Endothelial cell of umbilical vein (primary cell): ENCODE results near the gene RHOA. TPM values are rescaled to one million over a fixed set of nuclear protein-coding genes. Genes with fewer than 3 reads are reported as not detected.

Source experiments
- BruUV-seq: library from RNA; stranded (reverse); fragments of 400-500 nt; replicated peaks from 2 replicates; lab custom pipeline; 2021; lab: Mats Ljungman, UMichigan
- CTCF ChIA-PET: fragments of 300-600, 350-600 bp; sonication (Branson Sonifier 250); formaldehyde crosslinking; loops from one replicate; lab custom pipeline; 2021; ENCODE audit warnings: antibody characterized with exemption, inconsistent platforms; lab: Charles Lee
- POLR2A ChIA-PET: fragments of 300-600, 350-600 bp; sonication (Branson Sonifier 250); formaldehyde crosslinking; loops from one replicate; lab custom pipeline; 2021; ENCODE audit warnings: antibody characterized with exemption, inconsistent platforms; lab: Charles Lee
- DNase-seq: peaks from one replicate; pipeline ENCODE4 v3.0.0-alpha.2; 2011; ENCODE audit warnings: low read depth, low spot score
- FAIRE-seq: peaks from 2 replicates; lab custom pipeline; 2011; peaks lifted over from hg19 to GRCh38; lab: Jason Lieb, UNC
- H2AFZ ChIP-seq: 2 replicates; pipeline ENCODE4 v1.6.0; 2012; ENCODE audit warnings: low read depth, low read length, control low read depth, inconsistent platforms
- H3K27ac ChIP-seq: 2 replicates; pipeline ENCODE4 v1.5.1; 2011; ENCODE audit warnings: low read depth, mild to moderate bottlenecking, control low read depth, low read length, moderate library complexity; ENCODE audit not compliant: insufficient read depth
- H3K27me3 ChIP-seq, 2 experiments: 2 replicates each; pipeline versions ENCODE4 v1.6.0 to v1.6.1; 2011; ENCODE audit warnings: low read length in 2 of 2, mixed read lengths in 1 of 2; ENCODE audit not compliant: control insufficient read depth in 2 of 2, insufficient read depth in 2 of 2
- H3K36me3 ChIP-seq, 2 experiments: 2 replicates in 1 of 2; 3 replicates in 1 of 2; pipeline ENCODE4 v1.5.1; 2011; ENCODE audit warnings: low read length in 2 of 2, mild to moderate bottlenecking in 1 of 2, moderate library complexity in 1 of 2; ENCODE audit not compliant: control insufficient read depth in 2 of 2, insufficient read depth in 2 of 2; ENCODE audit errors: extremely low read depth in 1 of 2
- H3K4me1 ChIP-seq: 3 replicates; pipeline ENCODE4 v1.5.1; 2011; ENCODE audit warnings: mild to moderate bottlenecking, low read length; ENCODE audit not compliant: control insufficient read depth, insufficient read depth; ENCODE audit errors: extremely low read depth
- H3K4me2 ChIP-seq: 2 replicates; pipeline ENCODE4 v1.6.1; 2011; ENCODE audit warnings: low read length, control low read depth, mixed read lengths; ENCODE audit not compliant: insufficient read depth
- H3K4me3 ChIP-seq, 3 experiments: fragments of 200-600 bp in 1 of 3; sonication (generic), shearing (Covaris generic) in 1 of 3; replicated peaks in 1 of 3; 2 replicates each; pipeline ENCODE4 v1.5.1; 2011 to 2016; ENCODE audit warnings: control low read depth in 3 of 3, low read length in 3 of 3, mild to moderate bottlenecking in 2 of 3, inconsistent platforms in 1 of 3, low read depth in 1 of 3, moderate library complexity in 1 of 3; ENCODE audit not compliant: insufficient read depth in 1 of 3
- H3K79me2 ChIP-seq: 2 replicates; pipeline ENCODE4 v1.6.0; 2012; ENCODE audit warnings: low read length, inconsistent platforms; ENCODE audit not compliant: control insufficient read depth, insufficient read depth
- H3K9ac ChIP-seq: replicated peaks from 2 replicates; pipeline ENCODE3; 2011; ENCODE audit warnings: low read length, control low read depth; ENCODE audit not compliant: insufficient read depth; ENCODE audit errors: extremely low read depth
- H3K9me1 ChIP-seq: replicated peaks from 3 replicates; pipeline ENCODE4 v1.6.0; 2011; ENCODE audit warnings: mild to moderate bottlenecking, low read length; ENCODE audit not compliant: control insufficient read depth, insufficient read depth; ENCODE audit errors: extremely low read depth
- H3K9me3 ChIP-seq: replicated peaks from 2 replicates; pipeline ENCODE4 v1.5.1; 2012; ENCODE audit warnings: low read length, inconsistent platforms; ENCODE audit not compliant: control insufficient read depth, insufficient read depth
- H4K20me1 ChIP-seq: replicated peaks from 2 replicates; pipeline ENCODE3; 2011; ENCODE audit warnings: mild to moderate bottlenecking, low read length; ENCODE audit not compliant: control insufficient read depth, insufficient read depth; ENCODE audit errors: extremely low read depth
- CTCF ChIP-seq, 2 donors: IDR thresholded peaks; 1 replicate in 1 of 2; 2 replicates in 1 of 2; pipeline ENCODE4 v1.5.1; 2011; ENCODE audit warnings: low read length in 2 of 2, mild to moderate bottlenecking in 2 of 2, moderate library complexity in 2 of 2, control low read depth in 1 of 2, inconsistent platforms in 1 of 2, low read depth in 1 of 2; ENCODE audit not compliant: insufficient read depth in 1 of 2; ENCODE audit errors: extremely low read depth in 1 of 2
- EZH2 ChIP-seq: IDR thresholded peaks from 2 replicates; pipeline ENCODE4 v1.6.1; 2012; ENCODE audit warnings: borderline replicate concordance, low read depth, mild to moderate bottlenecking, moderate library complexity, low read length, inconsistent platforms; ENCODE audit not compliant: severe bottlenecking
- FOS ChIP-seq: IDR thresholded peaks from 2 replicates; pipeline ENCODE4 v1.6.1; 2011; ENCODE audit warnings: mild to moderate bottlenecking, low read length, moderate library complexity, borderline replicate concordance; ENCODE audit not compliant: insufficient read depth
- GATA2 ChIP-seq: IDR thresholded peaks from 2 replicates; pipeline ENCODE4 v1.7.0; 2011; ENCODE audit warnings: low read depth, mild to moderate bottlenecking, moderate library complexity, mixed read lengths, low read length; ENCODE audit not compliant: insufficient read length, insufficient read depth
- JUN ChIP-seq: IDR thresholded peaks from 2 replicates; pipeline ENCODE4 v1.6.1; 2011; ENCODE audit warnings: borderline replicate concordance, low read depth; ENCODE audit not compliant: insufficient read length, insufficient read depth
- MYC ChIP-seq: IDR thresholded peaks from one replicate; pipeline ENCODE4 v1.6.1; 2011; ENCODE audit warnings: mild to moderate bottlenecking, low read depth, low read length
- POLR2A ChIP-seq: IDR thresholded peaks from 2 replicates; pipeline ENCODE4 v1.6.1; 2012; ENCODE audit warnings: low read depth, mild to moderate bottlenecking, control low read depth, low read length
- POLR2AphosphoS5 ChIP-seq: IDR thresholded peaks from 2 replicates; pipeline ENCODE4 v1.6.1; 2012; ENCODE audit warnings: low read depth, mild to moderate bottlenecking, control low read depth, low read length, moderate library complexity; ENCODE audit not compliant: insufficient read depth
- dilution Hi-C: fragments of 300-500 bp; cut with MboI; formaldehyde crosslinking; loops from one replicate; pipeline ENCODE4 v1.15.0; 2019; ENCODE audit warnings: low sequenced_read_pairs; ENCODE audit not compliant: extremely low pct_ligation_motif_present
- intact Hi-C: fragments of 100-400 bp; cut with micrococcal nuclease; formaldehyde crosslinking; loops from one replicate; pipeline ENCODE4 v1.10.0; 2022
- polyA plus RNA-seq, 4 experiments: library from polyadenylated mRNA; depleted of rRNA in 3 of 4; stranded (reverse) in 3 of 4; unstranded in 1 of 4; fragments of >200 nt; gene quantifications; 2 replicates each; pipeline versions ENCODE4 v1.2.1 to v1.2.3, GENCODE V29; 2011 to 2012; ENCODE audit warnings: missing spikeins in 1 of 4
- total RNA-seq: library from RNA; stranded (reverse); gene quantifications from 2 replicates; pipeline ENCODE4 v1.2.3, GENCODE V29; 2021
- TF ChIP-seq, protein P1 (sequence below): IDR thresholded peaks from 2 replicates; pipeline ENCODE4 v1.6.1; 2011; ENCODE audit not compliant: insufficient read depth, insufficient read length

RHOA gene
- total and polyA plus RNA-seq, 2 donors (not counting 3 experiments of a cell fraction or from before 2014, with no cell fraction given), result 450 to 580 TPM

DNA sequence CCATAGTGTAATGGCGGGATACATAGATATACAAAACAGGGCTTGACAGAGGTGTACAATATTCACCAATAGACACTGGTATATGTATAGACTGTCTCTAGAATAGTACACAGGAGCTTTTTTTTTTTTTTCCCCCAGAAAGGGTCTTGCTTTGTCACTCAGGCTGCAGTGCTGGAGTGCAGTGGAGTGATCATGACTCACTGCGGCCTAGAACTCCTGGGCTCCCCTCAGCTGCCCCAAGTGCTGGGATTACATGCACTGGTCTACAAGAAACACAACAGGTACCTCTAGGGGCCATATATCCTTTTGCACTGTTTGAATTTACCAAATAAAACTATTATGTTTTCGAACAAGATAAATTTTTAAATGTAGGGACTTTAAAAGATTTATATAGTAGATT lies 12.3 kb downstream of the RHOA start:
- FAIRE-seq, result no peak
- H3K27me3 ChIP-seq, result no peaks in the 10 kb centered on the region
- no peaks in the 10 kb centered on the region for H3K9me1 ChIP-seq
- ChIA-PET CTCF (interaction anchor here (1.1 to 1.6 kb wide), 2 partner anchors 8 to 50 kb away, joined by 3 to 4 read pairs; no protein-coding TSS in a partner anchor), POLR2A (interaction anchor here (0.7 kb wide), 2 partner anchors 12 to 13 kb away, joined by 3 to 8 read pairs; partner anchors contain the start of gene RHOA)
- no peak overlapping the region for H3K27ac ChIP-seq
- dilution Hi-C loops, result no loop called here
- peaks cover 98% of the 10 kb centered on the region for H3K79me2 ChIP-seq
- no peak overlapping the region for H3K9ac ChIP-seq
- peaks cover 24% of the 10 kb centered on the region for H4K20me1 ChIP-seq
- no peaks in the 10 kb centered on the region for H3K9me3 ChIP-seq
- intact Hi-C loops, result no loop called here
- H2AFZ ChIP-seq, result no peak overlapping the region
- TF ChIP-seq CTCF (IDR thresholded peaks at IDR 0.05; ENCODE audit: extremely low read depth in 1 of 2, insufficient read depth in 1 of 2, low read depth in 1 of 2, low read length in 2 of 2), result no peak
- no peak overlapping the region for H3K4me3 ChIP-seq
- DNase-seq, result no peak
- H3K4me2 ChIP-seq, result no peak overlapping the region
- H3K36me3 ChIP-seq, result peaks cover 0 to 4% of the 10 kb centered on the region in 2 experiments
- BruUV-seq, result no TSS peak
- H3K4me1 ChIP-seq, result peaks cover 7% of the 10 kb centered on the region

DNA sequence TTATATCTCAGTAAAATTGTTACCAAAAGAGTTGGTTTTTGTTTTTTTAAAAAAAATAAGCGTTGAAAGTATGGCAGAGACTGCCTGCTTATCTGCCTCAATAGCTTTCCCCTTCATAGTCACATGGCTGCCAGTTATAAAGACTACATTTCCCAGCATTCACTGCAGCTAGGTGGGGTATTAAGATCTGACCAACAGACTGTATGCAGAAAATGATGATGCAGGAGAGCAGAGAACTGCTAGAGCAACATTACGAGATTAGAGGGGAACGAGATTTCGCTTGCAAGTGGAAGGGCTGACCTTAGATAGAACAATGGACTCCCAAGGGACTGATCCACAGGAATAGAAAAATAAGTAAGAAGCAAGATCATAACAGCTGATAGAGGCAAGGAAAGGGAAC lies 14.3 kb downstream of the RHOA start:
- FAIRE-seq (peak; percentile 72), DNase-seq (peak; percentile 66)
- Histone ChIP-seq H3K79me2 (peaks cover 96% of the 10 kb centered on the region), H2AFZ (no peak overlapping the region), H3K9me1 (no peaks in the 10 kb centered on the region), H3K9ac (no peak overlapping the region), H3K4me3 (no peak overlapping the region), H3K4me2 (peak overlapping the region; percentile 16), H3K4me1 (peaks cover 7% of the 10 kb centered on the region), H3K27ac (no peak overlapping the region), H3K27me3 (no peaks in the 10 kb centered on the region), H4K20me1 (peaks cover 16% of the 10 kb centered on the region), H3K36me3 (peaks cover 0 to 4% of the 10 kb centered on the region in 2 experiments), H3K9me3 (no peaks in the 10 kb centered on the region)
- BruUV-seq, result no TSS peak
- POLR2A ChIA-PET, result interaction anchor here (1.1 kb wide), 1 partner anchor 14 kb away, joined by 5 read pairs; the partner anchor contains the start of gene RHOA
- intact Hi-C loops, result no loop called here
- CTCF ChIA-PET, result interaction anchor here (1.2 kb wide), 1 partner anchor 57 kb away, joined by 5 read pairs; no protein-coding TSS in a partner anchor
- TF ChIP-seq GATA2 (no peak), MYC (no peak), POLR2AphosphoS5 (no peak), POLR2A (no peak), EZH2 (no peak), JUN (no peak), CTCF (IDR thresholded peaks at IDR 0.05; ENCODE audit: extremely low read depth in 1 of 2, insufficient read depth in 1 of 2, low read depth in 1 of 2, low read length in 2 of 2) (no peak), FOS (no peak)
- TF ChIP-seq, protein P1, sequence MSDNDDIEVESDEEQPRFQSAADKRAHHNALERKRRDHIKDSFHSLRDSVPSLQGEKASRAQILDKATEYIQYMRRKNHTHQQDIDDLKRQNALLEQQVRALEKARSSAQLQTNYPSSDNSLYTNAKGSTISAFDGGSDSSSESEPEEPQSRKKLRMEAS, result no peak
- dilution Hi-C loops, result no loop called here
